HTR-8/SVneo (cell line): ENCODE measurements around the gene RAB36.

Experiments used
- DNase-seq: peaks from one replicate; pipeline ENCODE4 v3.0.0; 2011; ENCODE audit warnings: low spot score, mixed read lengths; ENCODE audit not compliant: insufficient read length
- FAIRE-seq: peaks from 2 replicates; lab custom pipeline; 2011; peaks lifted over from hg19 to GRCh38; lab: Jason Lieb, UNC

The RAB36 gene

DNA sequence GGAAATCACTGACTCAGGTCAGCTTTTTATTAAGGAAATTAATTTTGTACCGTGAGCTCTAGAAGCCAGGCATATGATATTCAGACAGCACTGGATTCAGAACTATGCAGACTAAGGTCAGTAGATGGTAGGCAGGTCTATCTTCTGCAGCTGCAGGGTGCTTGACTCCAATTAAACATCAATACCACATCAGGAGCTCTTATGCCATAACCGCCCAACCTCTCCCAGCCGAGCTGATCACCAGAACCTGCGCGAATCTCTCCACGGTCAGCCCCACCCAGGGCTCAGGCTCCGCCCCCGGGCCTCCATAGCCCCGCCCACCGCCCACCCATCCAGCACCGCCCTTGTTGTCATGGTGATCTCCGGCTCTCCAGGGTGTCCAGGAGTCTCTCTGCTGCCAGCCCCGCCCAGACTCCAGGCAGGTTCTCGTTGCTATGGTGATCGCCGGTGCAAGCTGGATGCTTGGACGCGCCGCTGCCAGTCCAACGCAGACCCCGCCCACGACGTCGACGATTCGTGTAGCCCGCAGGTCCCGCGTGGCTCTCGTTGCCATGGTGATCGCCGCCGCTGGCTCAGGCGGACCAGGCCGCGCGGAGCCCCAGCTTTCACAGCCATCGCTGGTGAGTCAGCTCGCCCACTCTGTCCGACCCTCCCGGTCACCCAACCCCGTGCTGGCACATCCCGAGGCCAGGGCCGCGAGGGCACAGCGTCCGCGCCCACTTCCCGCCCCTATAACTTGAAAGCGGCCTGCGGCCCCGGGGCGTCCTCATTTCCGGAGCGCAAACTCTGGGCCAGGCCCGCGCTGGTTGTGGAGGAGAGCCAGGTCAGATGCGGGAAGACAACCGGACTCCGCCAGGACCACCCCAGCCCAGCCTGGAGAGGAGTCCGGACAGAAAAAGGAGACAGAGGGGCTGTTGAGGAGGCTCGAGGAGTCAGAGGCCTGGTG is at the start of gene RAB36:
RAB36 (plus strand) TSS at position 546 of the 946 bp plus-strand sequence. CDS start 1,140 bp downstream, outside the sequence.
- DNase-seq = peak; percentile 91
- peak; percentile 31 for FAIRE-seq

DNA sequence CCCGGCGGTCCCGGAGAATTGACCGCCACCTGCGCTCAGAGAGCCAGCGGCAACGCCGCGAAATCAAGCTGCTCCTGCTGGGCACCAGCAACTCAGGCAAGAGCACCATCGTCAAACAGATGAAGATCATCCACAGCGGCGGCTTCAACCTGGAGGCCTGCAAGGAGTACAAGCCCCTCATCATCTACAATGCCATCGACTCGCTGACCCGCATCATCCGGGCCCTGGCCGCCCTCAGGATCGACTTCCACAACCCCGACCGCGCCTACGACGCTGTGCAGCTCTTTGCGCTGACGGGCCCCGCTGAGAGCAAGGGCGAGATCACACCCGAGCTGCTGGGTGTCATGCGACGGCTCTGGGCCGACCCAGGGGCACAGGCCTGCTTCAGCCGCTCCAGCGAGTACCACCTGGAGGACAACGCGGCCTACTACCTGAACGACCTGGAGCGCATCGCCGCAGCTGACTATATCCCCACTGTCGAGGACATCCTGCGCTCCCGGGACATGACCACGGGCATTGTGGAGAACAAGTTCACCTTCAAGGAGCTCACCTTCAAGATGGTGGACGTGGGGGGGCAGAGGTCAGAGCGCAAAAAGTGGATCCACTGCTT is 49.4 kb upstream of the RAB36 start:
- FAIRE-seq = no peak
- no peak for DNase-seq

- DNase-seq = no peak
Measured at GRCh38 chr22:23097412-23098229, 47.7 kb upstream of the RAB36 start.

GRCh38 chr22:23098230-23098705 is 47.0 kb upstream of the RAB36 start:
- DNase-seq (no peak), FAIRE-seq (no peak)

More at GRCh38 chr22:23097412-23098229, 47.7 kb upstream of the RAB36 start:
- no peak for FAIRE-seq

DNA sequence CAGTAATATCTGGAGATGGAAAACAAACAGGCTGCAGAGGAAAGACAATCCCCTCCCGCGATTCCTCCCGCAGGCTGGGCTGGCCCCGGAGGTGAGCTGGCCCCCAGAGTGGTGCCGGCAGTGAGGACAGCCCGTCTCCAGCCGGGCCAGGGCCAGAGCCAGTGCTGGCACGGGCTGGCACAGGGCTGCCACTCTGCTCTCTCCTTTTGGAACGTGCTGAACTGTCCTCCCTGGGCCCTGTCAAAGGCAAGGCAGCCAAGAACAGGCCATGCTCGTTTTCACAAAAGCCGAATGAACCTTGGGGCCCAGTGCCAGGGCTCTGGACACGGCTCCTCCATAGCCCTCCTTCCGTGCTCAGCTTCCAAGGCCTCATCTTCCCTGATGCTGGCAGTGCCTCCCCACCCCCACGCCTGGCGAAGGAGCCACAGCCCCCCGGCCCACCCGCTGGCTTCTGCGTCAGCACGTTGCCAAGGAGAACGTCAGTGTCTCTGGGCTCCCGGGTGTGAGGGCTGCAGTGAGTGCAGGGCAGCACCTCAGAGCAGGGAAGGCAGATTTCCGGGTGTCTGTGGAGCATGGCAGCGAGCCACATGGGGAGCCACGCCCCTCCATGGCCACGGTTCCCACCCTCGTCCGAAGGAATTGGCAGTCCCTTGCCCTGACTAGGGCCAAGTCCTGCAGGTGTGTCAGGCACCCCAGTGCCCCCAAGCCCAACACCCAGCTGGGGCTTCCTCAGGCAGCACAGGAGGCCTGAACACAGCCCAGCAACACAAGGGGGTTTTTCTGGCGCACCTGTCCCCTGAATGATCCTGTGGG is 46.4 kb upstream of the RAB36 start:
- FAIRE-seq (no peak), DNase-seq (no peak)

DNA sequence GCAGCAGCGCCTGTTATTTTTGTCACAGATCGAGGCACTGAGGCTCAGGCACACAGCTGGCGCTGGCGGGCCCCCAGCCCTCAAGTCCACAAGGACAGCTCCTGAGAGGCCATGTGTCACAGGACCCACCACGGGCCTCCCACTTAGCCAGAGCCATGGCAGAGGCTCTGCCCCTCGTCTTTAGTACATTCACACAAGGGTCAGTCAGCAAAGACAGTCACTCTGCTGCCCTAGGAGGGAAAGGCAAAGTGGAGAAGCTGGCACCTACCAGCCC is 45.8 kb upstream of the RAB36 start:
- DNase-seq (no peak), FAIRE-seq (no peak)

GRCh38 chr22:23100124-23100801 is 45.0 kb upstream of the RAB36 start:
- no peak for DNase-seq
- FAIRE-seq = no peak

- DNase-seq (no peak), FAIRE-seq (no peak)
Measured at GRCh38 chr22:23101524-23101923, 43.8 kb upstream of the RAB36 start.

DNA sequence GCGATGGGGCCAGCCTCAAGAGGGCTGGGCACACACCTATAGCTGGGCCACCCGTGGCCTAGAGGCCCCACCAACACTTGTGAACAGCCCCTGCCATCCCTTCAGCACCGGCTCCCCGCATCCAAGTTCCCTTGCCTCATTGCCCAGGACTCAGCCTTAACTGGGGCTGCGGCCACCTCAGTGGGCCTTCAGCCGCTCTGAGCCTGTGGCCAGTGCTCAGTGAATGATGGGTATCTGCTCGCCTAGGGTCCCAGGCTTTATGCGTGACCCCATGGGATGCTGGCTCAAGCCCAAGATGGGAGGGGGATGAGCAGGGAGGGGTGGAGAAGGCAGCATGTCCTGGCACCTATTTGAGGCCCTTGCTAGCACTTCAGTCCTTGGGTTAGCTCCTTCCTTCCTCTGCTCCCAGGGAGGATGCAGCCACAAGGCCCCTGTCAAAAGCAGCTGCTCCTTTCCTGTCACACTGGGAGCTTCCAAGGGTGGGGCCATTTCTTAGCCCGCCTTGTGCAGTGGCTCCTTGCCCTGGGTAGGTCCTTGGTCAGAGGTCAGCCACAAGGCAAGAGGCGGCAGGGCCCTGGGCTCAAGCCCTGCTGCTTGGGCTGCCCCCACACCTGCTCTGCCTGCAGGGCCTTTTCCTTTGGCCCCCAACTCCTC is 43.1 kb upstream of the RAB36 start:
- FAIRE-seq (no peak), DNase-seq (no peak)

GRCh38 chr22:23102776-23103175 is 42.5 kb upstream of the RAB36 start:
- DNase-seq = no peak
- FAIRE-seq = no peak

DNA sequence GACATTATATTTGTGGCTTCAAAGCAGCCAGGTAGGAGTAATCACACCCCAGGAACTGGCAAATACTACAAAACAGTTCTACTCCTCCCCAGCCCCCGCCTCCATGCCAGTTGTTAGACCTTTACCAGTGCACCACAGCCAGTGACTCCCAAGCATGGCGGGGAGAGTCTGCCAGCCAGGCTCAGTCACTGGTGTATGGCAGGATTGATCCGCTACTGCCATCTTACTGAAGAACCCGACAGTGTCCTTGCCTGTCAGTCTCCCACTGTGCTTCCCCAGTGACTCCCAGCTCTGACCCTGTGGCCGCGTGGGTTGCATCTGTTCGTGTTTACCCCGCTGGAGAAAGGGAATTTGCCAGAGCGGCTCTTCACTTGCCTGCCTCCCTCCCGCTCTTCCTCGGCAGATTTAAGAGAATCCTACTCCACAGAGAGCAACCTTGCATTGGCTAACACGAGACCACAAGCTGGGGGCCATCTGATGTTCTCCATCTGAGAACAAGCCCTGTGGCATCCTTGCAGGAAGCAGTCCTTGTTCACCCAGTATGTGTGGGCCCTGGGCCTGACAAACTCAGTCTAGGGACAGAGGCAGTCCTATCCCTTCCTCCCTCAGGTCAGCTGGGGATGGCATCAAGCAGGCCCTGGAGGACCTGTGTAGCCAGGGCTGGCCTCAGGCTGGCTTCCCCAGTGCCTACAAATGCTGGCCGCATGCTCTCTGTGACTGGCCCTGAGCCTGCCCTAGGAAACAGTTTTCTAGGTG is 41.9 kb upstream of the RAB36 start:
- no peak for FAIRE-seq

DNA sequence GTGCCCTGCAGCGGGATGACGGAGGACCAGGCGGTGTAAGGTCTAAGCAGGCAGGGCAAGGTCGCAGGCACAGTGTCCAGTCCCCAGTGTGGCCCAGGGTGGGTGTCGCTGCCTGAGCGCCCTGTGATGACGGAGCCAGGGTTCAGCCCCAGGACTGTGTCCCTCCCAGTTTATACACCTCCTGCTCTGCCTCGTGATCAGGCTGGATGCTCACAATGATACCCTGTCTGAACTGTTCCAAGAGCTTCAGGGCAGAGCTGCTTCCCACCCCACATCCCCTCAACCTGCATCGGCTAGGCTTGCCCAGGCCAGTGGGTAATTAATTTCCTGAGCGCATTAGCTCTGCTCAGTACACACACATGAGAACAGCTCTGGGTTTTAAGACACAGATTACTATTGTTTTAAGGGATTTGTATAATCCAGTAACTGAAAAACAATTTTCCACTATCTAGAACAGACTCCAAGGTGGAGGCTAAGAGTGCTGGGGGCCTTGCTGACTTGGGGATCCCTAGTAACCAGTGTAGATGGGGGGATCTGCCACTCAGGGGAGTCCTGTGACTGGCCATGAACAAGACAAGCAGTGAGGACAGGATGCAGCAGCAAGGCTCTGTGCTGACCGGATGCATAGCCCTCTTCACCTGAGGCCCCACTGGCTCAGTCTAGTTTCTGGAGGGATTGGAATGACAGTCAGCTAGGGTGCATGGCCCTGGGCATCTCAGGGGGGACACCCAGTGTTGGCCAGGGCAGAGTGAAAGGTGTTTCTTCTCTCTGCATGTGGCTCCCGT is 40.9 kb upstream of the RAB36 start:
- FAIRE-seq = no peak

More for the DNA sequence above, 41.9 kb upstream of the RAB36 start:
- DNase-seq = no peak

DNA sequence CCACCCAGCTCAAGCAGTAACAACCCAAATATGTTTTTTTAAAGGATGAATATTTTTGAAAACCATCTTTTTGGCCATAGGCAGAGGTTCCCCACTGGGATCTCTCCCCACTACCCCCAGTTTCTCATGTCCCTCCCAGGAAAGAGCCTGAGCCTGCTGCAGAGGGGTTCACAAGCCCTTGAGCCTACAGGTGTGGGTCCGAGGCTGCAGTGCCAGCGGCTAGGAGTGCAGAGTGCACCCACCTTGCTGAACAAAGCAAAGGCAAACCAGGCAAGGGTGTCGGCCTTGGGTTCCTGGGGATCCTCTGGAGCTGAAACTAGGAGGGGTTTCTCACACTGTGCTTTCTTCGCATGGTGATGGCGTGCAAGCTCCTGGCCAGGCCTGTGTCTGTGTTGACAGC is 40.0 kb upstream of the RAB36 start:
- no peak for DNase-seq
- FAIRE-seq = no peak

More for the DNA sequence above, 40.9 kb upstream of the RAB36 start:
- no peak for DNase-seq

GRCh38 chr22:23105919-23106318 is 39.4 kb upstream of the RAB36 start:
- no peak for DNase-seq
- FAIRE-seq = no peak

DNA sequence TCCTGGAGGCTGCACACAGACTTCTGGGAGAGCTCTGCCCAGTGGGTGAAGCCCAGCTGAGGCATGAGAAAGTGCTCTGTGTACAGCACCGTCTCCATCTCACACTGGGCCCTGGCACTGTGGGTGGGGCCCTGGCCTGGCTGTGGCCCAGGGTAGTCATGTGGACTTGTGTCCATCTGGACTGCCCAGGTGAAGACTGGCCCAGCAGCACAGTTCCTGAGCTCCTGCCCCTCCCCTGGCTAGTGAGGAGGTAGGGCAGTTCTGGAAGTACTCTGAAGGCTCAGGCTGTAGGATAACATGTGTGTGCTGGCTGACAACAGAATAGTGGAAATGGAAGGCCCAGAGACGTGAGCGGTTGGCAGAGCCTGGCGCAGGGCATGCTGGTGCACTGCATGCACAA is 38.9 kb upstream of the RAB36 start:
- DNase-seq (no peak), FAIRE-seq (no peak)

- no peak for DNase-seq
- FAIRE-seq = no peak
Measured at GRCh38 chr22:23106906-23107367, 38.3 kb upstream of the RAB36 start.
